Skeletal muscle tissue (tissue), 4 donors: Measurements from ENCODE around the gene TSPAN5. TPM values are rescaled to one million over a fixed set of nuclear protein-coding genes. Genes with fewer than 3 reads are reported as not detected.

Experiments used
- H3K27ac ChIP-seq: one replicate; pipeline ENCODE4 v1.7.0; 2013; ENCODE audit warnings: mild to moderate bottlenecking, low read depth, low read length, inconsistent platforms
- H3K27me3 ChIP-seq, 3 donors: one replicate each; pipeline ENCODE4 v1.7.0; 2013; ENCODE audit warnings: low read length in 3 of 3; ENCODE audit not compliant: control insufficient read depth in 3 of 3, insufficient read depth in 3 of 3
- H3K36me3 ChIP-seq, 3 donors: one replicate each; pipeline ENCODE4 v1.7.0; 2013; ENCODE audit warnings: low read length in 3 of 3; ENCODE audit not compliant: control insufficient read depth in 3 of 3, insufficient read depth in 3 of 3
- H3K4me1 ChIP-seq, 3 donors: one replicate each; pipeline ENCODE4 v1.7.0; 2013; ENCODE audit warnings: low read length in 3 of 3, mild to moderate bottlenecking in 3 of 3; ENCODE audit not compliant: control insufficient read depth in 3 of 3, insufficient read depth in 3 of 3
- H3K4me3 ChIP-seq, 3 donors: one replicate each; pipeline ENCODE4 v1.7.0; 2013; ENCODE audit warnings: low read length in 3 of 3
- H3K9ac ChIP-seq, 3 donors: one replicate each; pipeline ENCODE4 v1.7.0; 2013; ENCODE audit warnings: low read length in 3 of 3, mild to moderate bottlenecking in 3 of 3, moderate library complexity in 2 of 3, low read depth in 1 of 3
- H3K9me3 ChIP-seq, 3 donors: one replicate each; pipeline ENCODE4 v1.7.0; 2013; ENCODE audit warnings: low read length in 3 of 3; ENCODE audit not compliant: control insufficient read depth in 3 of 3
- total RNA-seq: library from RNA; depleted of rRNA; stranded (reverse); fragments of >200 nt; gene quantifications from one replicate; pipeline ENCODE4 v1.2.3, GENCODE V29; 2014
- donor health status: Osteomylitis.

The TSPAN5 gene
- total RNA-seq, 1 donor from 2014 or later = 11.0 TPM

- H3K9me3 ChIP-seq = no peaks in the 10 kb centered on the region
- no peak overlapping the region for H3K9ac ChIP-seq
- no peaks in the 10 kb centered on the region for H3K36me3 ChIP-seq
- H3K27me3 ChIP-seq = no peaks in the 10 kb centered on the region
- H3K4me1 ChIP-seq = peaks cover 0 to 4% (median 4%) of the 10 kb centered on the region in 3 donors
- no peak overlapping the region for H3K27ac ChIP-seq
- no peak overlapping the region for H3K4me3 ChIP-seq
Observed at GRCh38 chr4:98614094-98614493, 44.3 kb downstream of the TSPAN5 start.

GRCh38 chr4:98613453-98614075, 44.8 kb downstream of the TSPAN5 start:
- no peaks in the 10 kb centered on the region for H3K36me3 ChIP-seq
- H3K9ac ChIP-seq = no peak overlapping the region
- H3K27ac ChIP-seq = no peak overlapping the region
- no peaks in the 10 kb centered on the region for H3K9me3 ChIP-seq
- H3K4me1 ChIP-seq = peaks cover 0 to 4% (median 4%) of the 10 kb centered on the region in 3 donors
- H3K27me3 ChIP-seq = no peaks in the 10 kb centered on the region
- H3K4me3 ChIP-seq = no peak overlapping the region

GRCh38 chr4:98612318-98613250, 45.8 kb downstream of the TSPAN5 start:
- no peaks in the 10 kb centered on the region for H3K9me3 ChIP-seq
- H3K27me3 ChIP-seq = no peaks in the 10 kb centered on the region
- no peak overlapping the region for H3K9ac ChIP-seq
- H3K4me3 ChIP-seq = no peak overlapping the region
- H3K36me3 ChIP-seq = no peaks in the 10 kb centered on the region
- peaks cover 0 to 2% (median 0%) of the 10 kb centered on the region in 3 donors for H3K4me1 ChIP-seq
- H3K27ac ChIP-seq = no peak overlapping the region

- Histone ChIP-seq H3K9me3 (no peaks in the 10 kb centered on the region), H3K9ac (no peak overlapping the region), H3K4me3 (no peak overlapping the region), H3K4me1 (no peaks in the 10 kb centered on the region), H3K27ac (no peak overlapping the region), H3K36me3 (no peaks in the 10 kb centered on the region), H3K27me3 (no peaks in the 10 kb centered on the region)
Observed at GRCh38 chr4:98611677-98612317, 46.6 kb downstream of the TSPAN5 start.

GRCh38 chr4:98610926-98611676, 47.3 kb downstream of the TSPAN5 start:
- Histone ChIP-seq H3K9me3 (no peaks in the 10 kb centered on the region), H3K9ac (no peak overlapping the region), H3K27ac (no peak overlapping the region), H3K27me3 (no peaks in the 10 kb centered on the region), H3K4me1 (no peaks in the 10 kb centered on the region), H3K4me3 (no peak overlapping the region), H3K36me3 (no peaks in the 10 kb centered on the region)

- Histone ChIP-seq H3K36me3 (no peaks in the 10 kb centered on the region), H3K4me3 (no peak overlapping the region), H3K9me3 (no peaks in the 10 kb centered on the region), H3K4me1 (no peaks in the 10 kb centered on the region), H3K9ac (no peak overlapping the region), H3K27me3 (no peaks in the 10 kb centered on the region), H3K27ac (no peak overlapping the region)
Observed at GRCh38 chr4:98610431-98610830, 48.0 kb downstream of the TSPAN5 start.

- H3K9ac ChIP-seq = no peak overlapping the region
- no peaks in the 10 kb centered on the region for H3K36me3 ChIP-seq
- H3K27me3 ChIP-seq = no peaks in the 10 kb centered on the region
- no peaks in the 10 kb centered on the region for H3K9me3 ChIP-seq
- H3K4me3 ChIP-seq = no peak overlapping the region
- H3K27ac ChIP-seq = no peak overlapping the region
- no peaks in the 10 kb centered on the region for H3K4me1 ChIP-seq
Observed at GRCh38 chr4:98609934-98610333, 48.5 kb downstream of the TSPAN5 start.

GRCh38 chr4:98608356-98608755, 50.1 kb downstream of the TSPAN5 start:
- no peak overlapping the region for H3K9ac ChIP-seq
- H3K9me3 ChIP-seq = no peaks in the 10 kb centered on the region

GRCh38 chr4:98606894-98607293, 51.5 kb downstream of the TSPAN5 start:
- no peaks in the 10 kb centered on the region for H3K27me3 ChIP-seq
- H3K9ac ChIP-seq = no peak overlapping the region
- no peak overlapping the region for H3K4me3 ChIP-seq
- H3K9me3 ChIP-seq = no peaks in the 10 kb centered on the region
- H3K27ac ChIP-seq = no peak overlapping the region
- H3K4me1 ChIP-seq = no peaks in the 10 kb centered on the region
- no peaks in the 10 kb centered on the region for H3K36me3 ChIP-seq

More at GRCh38 chr4:98608356-98608755, 50.1 kb downstream of the TSPAN5 start:
- Histone ChIP-seq H3K4me1 (no peaks in the 10 kb centered on the region), H3K27ac (no peak overlapping the region), H3K4me3 (no peak overlapping the region), H3K36me3 (no peaks in the 10 kb centered on the region), H3K27me3 (no peaks in the 10 kb centered on the region)
